Measurements from ENCODE around the gene TSPAN7. TPM values are rescaled to one million over a fixed set of nuclear protein-coding genes. Genes with fewer than 3 reads are reported as not detected.

TSPAN7 gene
- total and polyA plus RNA-seq, 10 donors, result 7.2 to 158 (median 58.5) TPM

DNA sequence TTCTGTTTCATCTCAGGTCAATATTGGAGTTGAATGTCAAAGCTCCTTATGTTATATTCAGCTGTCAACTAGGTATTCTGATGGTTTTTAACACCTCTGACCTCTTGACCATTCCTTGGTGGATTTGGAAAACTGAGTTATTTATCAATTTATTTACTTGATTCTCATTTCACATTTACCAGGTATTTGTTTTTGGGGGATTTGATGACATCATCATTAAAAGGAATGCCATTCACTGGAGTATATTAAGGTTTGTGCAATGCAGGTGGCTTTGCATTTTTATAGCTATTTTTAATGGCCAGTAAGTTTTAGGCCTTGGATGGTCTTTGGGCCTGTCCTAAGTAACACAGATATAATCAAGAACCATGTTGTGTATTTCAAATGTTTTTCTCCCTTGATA is 67.2 kb downstream of the TSPAN7 start:
- Histone ChIP-seq H3K27me3 (replicated peaks in 1 of 7) (no peaks in the 10 kb centered on the region), H3K27ac (no peak overlapping the region), H3K36me3 (no peaks in the 10 kb centered on the region), H3K4me1 (no peaks in the 10 kb centered on the region), H3K9me3 (no peaks in the 10 kb centered on the region), H3K4me3 (no peak overlapping the region)
- no peak for DNase-seq
- intact Hi-C loops (cut with DNase I; ENCODE audit: low total_unique reads), result no loop called here
- TF ChIP-seq, protein P1, sequence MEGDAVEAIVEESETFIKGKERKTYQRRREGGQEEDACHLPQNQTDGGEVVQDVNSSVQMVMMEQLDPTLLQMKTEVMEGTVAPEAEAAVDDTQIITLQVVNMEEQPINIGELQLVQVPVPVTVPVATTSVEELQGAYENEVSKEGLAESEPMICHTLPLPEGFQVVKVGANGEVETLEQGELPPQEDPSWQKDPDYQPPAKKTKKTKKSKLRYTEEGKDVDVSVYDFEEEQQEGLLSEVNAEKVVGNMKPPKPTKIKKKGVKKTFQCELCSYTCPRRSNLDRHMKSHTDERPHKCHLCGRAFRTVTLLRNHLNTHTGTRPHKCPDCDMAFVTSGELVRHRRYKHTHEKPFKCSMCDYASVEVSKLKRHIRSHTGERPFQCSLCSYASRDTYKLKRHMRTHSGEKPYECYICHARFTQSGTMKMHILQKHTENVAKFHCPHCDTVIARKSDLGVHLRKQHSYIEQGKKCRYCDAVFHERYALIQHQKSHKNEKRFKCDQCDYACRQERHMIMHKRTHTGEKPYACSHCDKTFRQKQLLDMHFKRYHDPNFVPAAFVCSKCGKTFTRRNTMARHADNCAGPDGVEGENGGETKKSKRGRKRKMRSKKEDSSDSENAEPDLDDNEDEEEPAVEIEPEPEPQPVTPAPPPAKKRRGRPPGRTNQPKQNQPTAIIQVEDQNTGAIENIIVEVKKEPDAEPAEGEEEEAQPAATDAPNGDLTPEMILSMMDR (IDR thresholded peaks at IDR 0.05 in 8 of 11, conservative IDR thresholded peaks at IDR 0.05 in 3 of 11), result no peak
- TF ChIP-seq POLR2AphosphoS5 (IDR thresholded peaks at IDR 0.05) (no peak), POLR2A (IDR thresholded peaks at IDR 0.05) (no peak)

DNA sequence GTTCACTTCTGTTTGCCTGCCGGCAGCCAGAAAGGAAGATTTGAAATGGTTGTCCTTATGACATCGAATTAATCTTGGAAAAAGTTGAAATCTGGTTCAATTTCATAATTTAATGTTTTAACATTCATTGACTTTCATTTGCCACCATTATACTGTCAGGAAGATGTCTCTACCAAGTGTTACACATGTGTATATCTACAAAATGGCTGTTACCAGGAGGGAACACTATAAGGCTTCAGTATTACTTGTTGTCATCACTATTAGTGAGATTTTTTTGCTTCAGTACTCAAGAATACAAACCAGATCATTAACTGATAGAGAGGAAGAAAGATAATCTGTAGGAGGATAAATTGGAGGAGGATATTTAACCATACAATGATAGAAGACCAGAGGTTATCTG is 71.2 kb downstream of the TSPAN7 start:
- no peaks in the 10 kb centered on the region for H3K27me3 ChIP-seq (replicated peaks in 1 of 7)
- no peaks in the 10 kb centered on the region for H3K36me3 ChIP-seq
- no peaks in the 10 kb centered on the region for H3K9me3 ChIP-seq
- no peak for DNase-seq
- H3K4me1 ChIP-seq, result peaks cover 0 to 8% (median 2%) of the 10 kb centered on the region in 6 donors
- peak overlapping the region in 6 of 8 donors; percentile 26 to 54 (median 40) for H3K27ac ChIP-seq
- intact Hi-C loops (cut with DNase I; ENCODE audit: low total_unique reads), result no loop called here
- H3K4me3 ChIP-seq, result no peak overlapping the region
- 25 to 47% (median 46%) methylated on average over 2 of the region's 2 CpGs for WGBS, 5 donors
- TF ChIP-seq POLR2A (IDR thresholded peaks at IDR 0.05) (no peak), POLR2AphosphoS5 (IDR thresholded peaks at IDR 0.05) (no peak)
- TF ChIP-seq, protein P1 (IDR thresholded peaks at IDR 0.05 in 8 of 11, conservative IDR thresholded peaks at IDR 0.05 in 3 of 11), result no peak

GRCh38 chrX:38634665-38635064 is 73.3 kb downstream of the TSPAN7 start:
- no peak for DNase-seq
- peaks cover 0 to 10% (median 2%) of the 10 kb centered on the region in 6 donors for H3K4me1 ChIP-seq
- peak overlapping the region in 5 of 8 donors; percentile 0 to 80 (median 43) for H3K27ac ChIP-seq
- 26 to 63% (median 46%) methylated on average over 2 of the region's 2 CpGs for WGBS, 5 donors
- H3K9me3 ChIP-seq, result no peaks in the 10 kb centered on the region
- H3K36me3 ChIP-seq, result no peaks in the 10 kb centered on the region
- no peak overlapping the region for H3K4me3 ChIP-seq
- TF ChIP-seq, protein P1 (IDR thresholded peaks at IDR 0.05 in 8 of 11, conservative IDR thresholded peaks at IDR 0.05 in 3 of 11), result no peak
- TF ChIP-seq POLR2A (IDR thresholded peaks at IDR 0.05) (no peak), POLR2AphosphoS5 (IDR thresholded peaks at IDR 0.05) (no peak)
- no peaks in the 10 kb centered on the region for H3K27me3 ChIP-seq (replicated peaks in 1 of 7)
- intact Hi-C loops (cut with DNase I; ENCODE audit: low total_unique reads), result no loop called here

GRCh38 chrX:38636949-38637819 is 75.8 kb downstream of the TSPAN7 start:
- Histone ChIP-seq H3K9me3 (no peaks in the 10 kb centered on the region), H3K4me1 (peaks cover 0 to 10% (median 2%) of the 10 kb centered on the region in 6 donors), H3K27ac (peak overlapping the region in 7 of 8 donors; percentile 58 to 80 (median 69)), H3K36me3 (no peaks in the 10 kb centered on the region), H3K4me3 (no peak overlapping the region), H3K27me3 (replicated peaks in 1 of 7) (no peaks in the 10 kb centered on the region)
- TF ChIP-seq, protein P1 (IDR thresholded peaks at IDR 0.05 in 8 of 11, conservative IDR thresholded peaks at IDR 0.05 in 3 of 11), result no peak
- TF ChIP-seq POLR2AphosphoS5 (IDR thresholded peaks at IDR 0.05) (peak in 1 of 3 donors; percentile 15), POLR2A (IDR thresholded peaks at IDR 0.05) (no peak)
- no peak for DNase-seq
- 47 to 63% (median 55%) methylated on average over 8 of the region's 8 CpGs for WGBS, 5 donors
- intact Hi-C loops (cut with DNase I; ENCODE audit: low total_unique reads), result no loop called here

Data from spleen (tissue), 11 donors.